Osteocyte (in vitro differentiated cells): Measurements from ENCODE around the gene DENND6B. TPM values are rescaled to one million over a fixed set of nuclear protein-coding genes. Genes with fewer than 3 reads are reported as not detected.

Source experiments
- DNase-seq: peaks from one replicate; pipeline ENCODE4 v3.0.0; 2021; ENCODE audit warnings: mixed read lengths; ENCODE audit not compliant: unreplicated experiment; ENCODE audit errors: extremely low spot score
- H3K27ac Mint-ChIP-seq: one replicate; pipeline ENCODE4 v1.8.0; 2021; ENCODE audit warnings: mild to moderate bottlenecking, mixed read lengths; ENCODE audit not compliant: unreplicated experiment
- H3K27me3 Mint-ChIP-seq: one replicate; pipeline ENCODE4 v1.8.0; 2021; ENCODE audit warnings: mixed read lengths; ENCODE audit not compliant: unreplicated experiment
- H3K36me3 Mint-ChIP-seq: one replicate; pipeline ENCODE4 v1.8.0; 2021; ENCODE audit warnings: mixed read lengths; ENCODE audit not compliant: unreplicated experiment
- H3K4me1 Mint-ChIP-seq: one replicate; pipeline ENCODE4 v1.8.0; 2021; ENCODE audit warnings: mixed read lengths; ENCODE audit not compliant: unreplicated experiment
- H3K4me3 Mint-ChIP-seq: one replicate; pipeline ENCODE4 v1.8.0; 2021; ENCODE audit warnings: mild to moderate bottlenecking, moderate library complexity, mixed read lengths; ENCODE audit not compliant: unreplicated experiment
- H3K9me3 Mint-ChIP-seq: one replicate; pipeline ENCODE4 v1.8.0; 2021; ENCODE audit warnings: mixed read lengths; ENCODE audit not compliant: unreplicated experiment
- total RNA-seq: library from RNA; stranded (reverse); gene quantifications from 2 replicates; pipeline ENCODE4 v1.2.1, GENCODE V29; 2021
- TF ChIP-seq, protein P1 (sequence below): fragments of 200-600 bp; sonication (generic); IDR thresholded peaks from 2 replicates; pipeline ENCODE4 v1.5.0; 2021; ENCODE audit warnings: antibody characterized with exemption, mild to moderate bottlenecking, moderate library complexity

The DENND6B gene
- total RNA-seq, 1 donor from 2014 or later: 10.8 TPM

GRCh38 chr22:50320671-50321325 is 6.0 kb downstream of the DENND6B start:
- Mint-ChIP-seq H3K9me3 (no peaks in the 10 kb centered on the region), H3K27me3 (no peaks in the 10 kb centered on the region), H3K36me3 (no peaks in the 10 kb centered on the region), H3K4me3 (no peak overlapping the region), H3K27ac (no peak overlapping the region), H3K4me1 (peaks cover 4% of the 10 kb centered on the region)
- no peak for DNase-seq
- TF ChIP-seq, protein P1, sequence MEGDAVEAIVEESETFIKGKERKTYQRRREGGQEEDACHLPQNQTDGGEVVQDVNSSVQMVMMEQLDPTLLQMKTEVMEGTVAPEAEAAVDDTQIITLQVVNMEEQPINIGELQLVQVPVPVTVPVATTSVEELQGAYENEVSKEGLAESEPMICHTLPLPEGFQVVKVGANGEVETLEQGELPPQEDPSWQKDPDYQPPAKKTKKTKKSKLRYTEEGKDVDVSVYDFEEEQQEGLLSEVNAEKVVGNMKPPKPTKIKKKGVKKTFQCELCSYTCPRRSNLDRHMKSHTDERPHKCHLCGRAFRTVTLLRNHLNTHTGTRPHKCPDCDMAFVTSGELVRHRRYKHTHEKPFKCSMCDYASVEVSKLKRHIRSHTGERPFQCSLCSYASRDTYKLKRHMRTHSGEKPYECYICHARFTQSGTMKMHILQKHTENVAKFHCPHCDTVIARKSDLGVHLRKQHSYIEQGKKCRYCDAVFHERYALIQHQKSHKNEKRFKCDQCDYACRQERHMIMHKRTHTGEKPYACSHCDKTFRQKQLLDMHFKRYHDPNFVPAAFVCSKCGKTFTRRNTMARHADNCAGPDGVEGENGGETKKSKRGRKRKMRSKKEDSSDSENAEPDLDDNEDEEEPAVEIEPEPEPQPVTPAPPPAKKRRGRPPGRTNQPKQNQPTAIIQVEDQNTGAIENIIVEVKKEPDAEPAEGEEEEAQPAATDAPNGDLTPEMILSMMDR: no peak

GRCh38 chr22:50320116-50320515 is 6.7 kb downstream of the DENND6B start:
- Mint-ChIP-seq H3K27me3 (no peaks in the 10 kb centered on the region), H3K36me3 (no peaks in the 10 kb centered on the region), H3K4me3 (no peak overlapping the region), H3K27ac (no peak overlapping the region), H3K9me3 (no peaks in the 10 kb centered on the region), H3K4me1 (peaks cover 2% of the 10 kb centered on the region)
- DNase-seq: no peak
- TF ChIP-seq, protein P1: no peak

DNA sequence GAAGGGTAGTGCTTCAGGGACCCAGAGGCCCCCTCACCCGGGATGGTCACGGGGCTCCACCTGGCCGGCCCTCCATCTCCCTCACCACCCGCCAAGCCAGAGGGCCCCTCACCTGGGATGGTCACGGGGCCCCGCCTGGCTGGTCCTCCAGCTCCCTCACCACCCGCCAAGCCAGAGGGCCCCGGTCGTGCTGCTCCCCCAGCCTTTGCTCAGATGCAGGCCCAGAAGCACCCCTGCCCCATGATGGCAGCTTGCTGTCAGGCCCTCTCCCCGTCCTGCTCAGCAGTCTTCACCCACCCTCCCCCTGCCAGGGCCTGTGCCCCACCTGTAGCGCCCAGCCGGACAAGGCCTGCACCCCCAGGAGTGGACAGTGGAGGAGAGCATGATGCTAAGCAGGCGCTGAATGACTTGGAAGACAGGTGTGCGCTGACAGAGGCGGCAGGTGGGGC is 7.3 kb downstream of the DENND6B start:
- Mint-ChIP-seq H3K27ac (no peak overlapping the region), H3K9me3 (no peaks in the 10 kb centered on the region), H3K36me3 (no peaks in the 10 kb centered on the region), H3K4me3 (no peak overlapping the region), H3K4me1 (peaks cover 2% of the 10 kb centered on the region), H3K27me3 (no peaks in the 10 kb centered on the region)
- no peak for DNase-seq
- TF ChIP-seq, protein P1: no peak

DNA sequence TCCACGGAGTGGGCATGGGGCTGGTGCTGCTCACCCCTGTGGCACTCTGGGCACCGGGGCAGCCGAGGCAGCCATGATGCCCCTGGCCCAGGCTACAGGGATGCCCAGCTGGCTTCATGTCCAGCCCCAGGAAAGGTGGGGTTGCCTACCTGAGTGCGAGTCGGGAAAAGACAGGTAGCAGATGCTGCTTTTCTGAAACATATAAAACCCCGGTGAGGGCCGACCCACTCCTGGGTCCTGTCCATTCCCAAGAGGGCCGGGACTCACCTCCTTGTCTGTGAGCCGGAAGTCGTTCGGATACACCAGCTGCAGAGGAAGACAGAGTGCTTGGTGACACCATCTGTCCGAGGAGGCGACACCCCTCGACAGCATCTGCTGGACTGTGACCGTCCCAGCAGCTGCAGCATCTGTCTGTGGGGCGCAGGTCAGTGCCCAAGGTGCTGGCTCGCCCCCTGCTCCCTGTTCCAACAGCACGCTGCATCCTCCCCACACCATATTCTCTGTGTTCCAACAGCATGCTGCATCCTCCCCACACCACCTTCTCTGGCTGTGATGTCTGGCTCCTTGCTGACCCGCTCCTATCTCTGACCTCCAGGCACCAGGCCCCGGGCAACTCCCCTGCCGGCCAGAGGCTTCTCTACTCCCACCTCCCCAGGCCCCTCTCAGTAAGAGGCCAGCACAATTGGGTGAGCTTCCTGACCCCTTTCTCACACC is 8.0 kb downstream of the DENND6B start:
- no peak overlapping the region for H3K4me3 Mint-ChIP-seq
- no peak for DNase-seq
- no peak overlapping the region for H3K27ac Mint-ChIP-seq
- H3K27me3 Mint-ChIP-seq: no peaks in the 10 kb centered on the region
- no peaks in the 10 kb centered on the region for H3K36me3 Mint-ChIP-seq
- TF ChIP-seq, protein P1: no peak
- H3K4me1 Mint-ChIP-seq: peaks cover 2% of the 10 kb centered on the region
- H3K9me3 Mint-ChIP-seq: no peaks in the 10 kb centered on the region

DNA sequence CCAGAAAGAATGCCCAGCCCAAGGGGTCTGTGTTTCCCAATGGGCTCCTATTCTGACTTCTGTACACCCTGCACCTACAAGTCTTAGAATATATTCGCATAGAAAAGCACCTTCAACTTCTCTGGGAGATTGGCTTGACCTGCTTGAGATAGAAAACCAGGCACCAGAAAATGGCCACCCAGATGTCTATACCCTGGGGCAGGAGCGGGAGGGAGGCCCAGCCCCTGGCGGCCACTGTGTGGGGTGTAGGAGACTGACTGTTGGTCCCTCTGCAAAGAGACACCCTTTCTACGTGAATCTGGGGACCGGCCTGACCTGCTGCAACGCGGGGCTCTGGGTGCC is 8.5 kb downstream of the DENND6B start:
- Mint-ChIP-seq H3K27me3 (no peaks in the 10 kb centered on the region), H3K4me1 (peaks cover 2% of the 10 kb centered on the region), H3K4me3 (no peak overlapping the region), H3K9me3 (no peaks in the 10 kb centered on the region), H3K36me3 (no peaks in the 10 kb centered on the region), H3K27ac (no peak overlapping the region)
- TF ChIP-seq, protein P1: no peak
- DNase-seq: no peak
